Activated naive CD8-positive, alpha-beta T cell treated with anti-CD3 and anti-CD28 coated beads, Interleukin-2, amount 50 U/mL, for 24 hours (primary cell): Measurements from ENCODE around the gene ARID3B.
A peak's percentile ranks its signal among the peaks of the same experiment; 100 is the strongest.
"Not testable (repeated sequence)": the region's sequence is repeated elsewhere in the genome, so short reads cannot be mapped to it uniquely, and the experiment has no call there.

ENCODE experiments used
- ATAC-seq: fragments of 150-1000 bp; cut with Tn5 transposase; one replicate; pipeline ENCODE4 v1.10.0; 2021
- DNase-seq: peaks from one replicate; pipeline ENCODE4 v3.0.0; 2021
- H3K27ac Mint-ChIP-seq: one replicate; pipeline ENCODE4 v1.8.0; 2021; ENCODE audit warnings: mild to moderate bottlenecking, mixed read lengths
- H3K27me3 Mint-ChIP-seq: one replicate; pipeline ENCODE4 v1.8.0; 2021; ENCODE audit warnings: mixed read lengths
- H3K36me3 Mint-ChIP-seq: one replicate; pipeline ENCODE4 v1.8.0; 2021; ENCODE audit warnings: low read depth, mixed read lengths
- H3K4me1 Mint-ChIP-seq: one replicate; pipeline ENCODE4 v1.8.0; 2021; ENCODE audit warnings: mixed read lengths
- H3K4me3 Mint-ChIP-seq: one replicate; pipeline ENCODE4 v1.8.0; 2021; ENCODE audit warnings: mild to moderate bottlenecking, moderate library complexity, mixed read lengths
- H3K9me3 Mint-ChIP-seq: one replicate; pipeline ENCODE4 v1.8.0; 2021; ENCODE audit warnings: mixed read lengths

Gene ARID3B

GRCh38 chr15:74597146-74597705, 56.2 kb downstream of the ARID3B start:
- Mint-ChIP-seq H3K36me3 (peaks cover 14% of the 10 kb centered on the region), H3K4me1 (peaks cover 22% of the 10 kb centered on the region)
- not testable (repeated sequence) for H3K27ac Mint-ChIP-seq, H3K27me3 Mint-ChIP-seq, H3K4me3 Mint-ChIP-seq, DNase-seq, ATAC-seq, H3K9me3 Mint-ChIP-seq

DNA sequence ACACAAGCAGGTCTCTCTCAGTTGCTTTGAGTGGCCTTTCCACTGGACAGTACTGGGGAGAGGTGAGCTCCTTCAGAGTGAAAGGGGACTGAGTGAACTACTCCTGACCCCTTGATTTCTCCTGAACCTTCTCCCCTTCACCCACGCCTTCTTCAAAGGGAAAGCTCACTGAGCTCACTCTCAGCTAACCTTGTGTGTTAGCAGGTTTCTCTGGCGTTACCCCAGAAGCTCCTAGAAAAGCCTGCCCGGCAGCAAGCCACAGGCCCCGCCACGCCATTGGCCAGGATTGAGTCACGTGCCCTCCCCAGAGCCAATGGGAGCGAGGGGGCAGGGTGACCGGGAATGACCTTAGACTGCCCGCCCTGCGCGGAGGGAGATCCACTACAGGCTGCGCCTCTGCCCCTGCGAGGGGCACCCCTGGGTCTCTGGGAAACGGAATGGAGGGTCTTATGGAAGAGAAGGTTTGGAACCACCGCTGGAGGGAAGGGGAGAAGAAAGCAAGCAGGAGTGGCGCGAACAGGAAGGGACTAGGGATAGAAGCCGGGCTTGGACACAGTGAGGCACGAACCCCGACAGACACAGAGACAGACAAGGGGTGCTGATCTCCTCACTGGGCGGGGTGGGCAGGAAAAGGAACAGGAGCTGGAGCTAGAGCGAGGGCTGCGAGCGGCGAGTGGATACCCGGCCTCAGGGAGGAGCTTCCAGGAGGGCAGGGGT, 57.3 kb downstream of the ARID3B start:
- Mint-ChIP-seq H3K27me3 (no peaks in the 10 kb centered on the region), H3K4me1 (peaks cover 22% of the 10 kb centered on the region), H3K27ac (peak overlapping the region; percentile 97), H3K4me3 (peak overlapping the region; percentile 97), H3K36me3 (peaks cover 13% of the 10 kb centered on the region), H3K9me3 (no peaks in the 10 kb centered on the region)
- ATAC-seq (peak; percentile 96), DNase-seq (peak; percentile 91)

GRCh38 chr15:74599156-74599555, 58.1 kb downstream of the ARID3B start:
- H3K4me1 Mint-ChIP-seq = peaks cover 22% of the 10 kb centered on the region

GRCh38 chr15:74603026-74603788, 62.2 kb downstream of the ARID3B start:
- peaks cover 15% of the 10 kb centered on the region for H3K4me1 Mint-ChIP-seq
- no peak overlapping the region for H3K4me3 Mint-ChIP-seq
- H3K9me3 Mint-ChIP-seq = no peaks in the 10 kb centered on the region
- no peaks in the 10 kb centered on the region for H3K27me3 Mint-ChIP-seq
- ATAC-seq (peak; percentile 7), DNase-seq (no peak)
- peaks cover 5% of the 10 kb centered on the region for H3K36me3 Mint-ChIP-seq
- H3K27ac Mint-ChIP-seq = no peak overlapping the region

More at GRCh38 chr15:74599156-74599555, 58.1 kb downstream of the ARID3B start:
- H3K36me3 Mint-ChIP-seq = peaks cover 13% of the 10 kb centered on the region
- peak overlapping the region; percentile 97 for H3K27ac Mint-ChIP-seq
- DNase-seq = no peak
- peak overlapping the region; percentile 97 for H3K4me3 Mint-ChIP-seq
- H3K9me3 Mint-ChIP-seq = no peaks in the 10 kb centered on the region
- no peak for ATAC-seq
- H3K27me3 Mint-ChIP-seq = no peaks in the 10 kb centered on the region

DNA sequence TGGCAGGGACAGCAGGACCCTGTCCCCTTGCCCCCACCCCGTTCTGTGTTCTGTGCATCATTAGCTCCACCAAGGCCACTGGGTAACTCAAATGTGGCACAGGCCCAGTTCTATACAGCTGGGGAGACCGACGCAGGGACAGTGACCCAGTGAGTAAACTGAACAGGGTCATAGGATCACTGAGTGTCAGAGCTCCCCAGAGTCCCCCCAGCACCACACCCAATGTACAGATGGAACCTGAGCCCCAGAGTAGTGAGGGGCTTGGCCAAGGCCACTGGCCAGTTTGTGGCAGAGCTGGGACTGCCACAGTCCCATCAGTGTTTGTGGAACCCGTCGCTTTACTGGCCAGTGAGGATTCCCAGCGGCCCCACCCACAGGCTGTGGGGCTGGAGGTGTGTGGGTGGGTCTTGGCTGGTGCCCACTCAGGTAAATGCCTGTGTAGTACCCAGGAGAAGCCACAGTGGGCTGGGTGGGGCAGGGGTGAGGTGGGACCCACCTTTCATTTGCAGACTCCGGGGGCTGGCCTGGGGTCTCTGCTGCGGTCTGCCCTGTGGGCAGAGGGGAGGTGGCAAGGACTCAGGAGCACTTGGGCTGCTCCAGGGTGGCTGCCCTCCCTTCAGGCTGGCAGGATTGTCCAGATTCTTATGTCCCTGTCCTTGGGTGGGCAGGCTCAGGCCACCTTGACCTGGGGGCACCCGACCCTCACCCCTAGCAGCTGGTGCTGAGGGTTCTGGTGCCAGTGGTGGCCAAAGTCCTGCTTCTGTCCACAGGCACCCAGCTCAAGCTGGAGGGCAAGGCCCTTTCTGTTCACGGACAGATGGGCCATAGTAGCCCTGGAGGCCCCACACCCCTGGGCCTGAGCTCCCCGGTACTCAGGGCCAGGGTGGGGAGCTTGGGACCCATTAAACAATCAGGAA, 63.0 kb downstream of the ARID3B start:
- Mint-ChIP-seq H3K36me3 (no peaks in the 10 kb centered on the region), H3K27ac (no peak overlapping the region)
- no peak for DNase-seq

DNA sequence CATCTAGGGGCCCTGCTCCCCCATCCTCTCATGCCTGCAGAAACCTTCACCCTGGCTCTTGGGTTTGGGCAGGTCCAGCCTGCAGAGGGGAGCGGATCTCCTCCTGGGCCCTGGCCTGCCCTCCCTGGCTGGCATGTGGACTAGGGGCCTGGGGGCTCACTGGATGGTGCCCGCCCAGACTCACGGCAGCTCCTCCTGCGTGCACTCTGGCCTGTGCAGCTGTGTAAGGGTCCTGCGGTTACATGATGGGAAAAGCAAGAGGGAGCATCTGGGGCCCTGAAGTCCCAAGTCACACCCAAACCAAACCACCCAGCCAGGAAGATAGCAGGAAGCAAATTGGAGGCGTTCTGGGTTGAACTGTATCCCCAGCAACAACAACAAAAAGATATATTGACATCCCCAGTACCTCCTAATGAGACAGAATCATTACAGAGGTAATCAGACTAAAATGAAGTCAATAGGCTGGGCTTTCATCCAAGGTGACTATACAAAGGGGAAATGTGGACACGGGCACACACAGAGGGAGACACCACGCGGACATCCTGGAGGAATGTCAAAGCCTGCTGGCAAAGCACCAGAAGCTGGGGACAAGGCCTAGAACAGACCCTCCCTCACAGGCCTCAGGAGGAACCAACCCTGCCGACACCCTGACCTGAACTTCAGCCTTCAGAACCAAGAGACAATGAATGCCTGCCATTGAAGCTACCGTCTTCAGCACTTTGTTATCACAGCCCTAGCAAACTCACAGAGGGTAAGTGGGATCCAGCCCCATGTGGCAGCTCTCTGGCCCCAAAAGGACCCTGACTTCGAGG, 64.2 kb downstream of the ARID3B start:
- no peaks in the 10 kb centered on the region for H3K9me3 Mint-ChIP-seq
- DNase-seq (no peak), ATAC-seq (no peak)
- H3K27ac Mint-ChIP-seq = no peak overlapping the region
- no peaks in the 10 kb centered on the region for H3K27me3 Mint-ChIP-seq
- H3K4me1 Mint-ChIP-seq = no peaks in the 10 kb centered on the region
- H3K36me3 Mint-ChIP-seq = no peaks in the 10 kb centered on the region
- no peak overlapping the region for H3K4me3 Mint-ChIP-seq

More for the DNA sequence above, 63.0 kb downstream of the ARID3B start:
- Mint-ChIP-seq H3K4me1 (peaks cover 6% of the 10 kb centered on the region), H3K9me3 (no peaks in the 10 kb centered on the region), H3K27me3 (no peaks in the 10 kb centered on the region), H3K4me3 (no peak overlapping the region)
- peak; percentile 1 for ATAC-seq

DNA sequence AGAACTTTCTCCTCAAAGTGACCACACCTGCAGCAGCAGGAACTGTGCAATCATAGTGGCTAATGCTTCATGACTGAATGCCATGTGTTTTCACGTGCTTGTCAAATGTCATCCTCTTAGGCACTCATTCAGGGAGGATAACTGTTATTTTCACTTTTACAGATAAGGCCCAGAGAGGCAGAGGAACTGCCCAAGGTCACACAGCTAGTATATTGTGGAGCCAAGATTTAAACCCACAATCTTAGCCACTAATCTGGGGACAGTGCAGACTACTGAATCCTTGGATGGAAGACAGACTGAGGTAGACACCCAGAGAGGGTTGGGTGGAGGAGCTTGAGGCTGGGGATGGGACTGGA, 64.8 kb downstream of the ARID3B start:
- ATAC-seq (no peak), DNase-seq (no peak)
- Mint-ChIP-seq H3K27ac (no peak overlapping the region), H3K36me3 (no peaks in the 10 kb centered on the region), H3K4me3 (no peak overlapping the region), H3K9me3 (no peaks in the 10 kb centered on the region), H3K27me3 (no peaks in the 10 kb centered on the region), H3K4me1 (no peaks in the 10 kb centered on the region)

GRCh38 chr15:74608786-74609185, 67.8 kb downstream of the ARID3B start:
- no peak overlapping the region for H3K4me3 Mint-ChIP-seq
- H3K27me3 Mint-ChIP-seq = no peaks in the 10 kb centered on the region
- no peak for ATAC-seq
- no peak overlapping the region for H3K27ac Mint-ChIP-seq
- H3K4me1 Mint-ChIP-seq = peaks cover 11% of the 10 kb centered on the region
- H3K9me3 Mint-ChIP-seq = no peaks in the 10 kb centered on the region
- DNase-seq = no peak
- H3K36me3 Mint-ChIP-seq = no peaks in the 10 kb centered on the region

DNA sequence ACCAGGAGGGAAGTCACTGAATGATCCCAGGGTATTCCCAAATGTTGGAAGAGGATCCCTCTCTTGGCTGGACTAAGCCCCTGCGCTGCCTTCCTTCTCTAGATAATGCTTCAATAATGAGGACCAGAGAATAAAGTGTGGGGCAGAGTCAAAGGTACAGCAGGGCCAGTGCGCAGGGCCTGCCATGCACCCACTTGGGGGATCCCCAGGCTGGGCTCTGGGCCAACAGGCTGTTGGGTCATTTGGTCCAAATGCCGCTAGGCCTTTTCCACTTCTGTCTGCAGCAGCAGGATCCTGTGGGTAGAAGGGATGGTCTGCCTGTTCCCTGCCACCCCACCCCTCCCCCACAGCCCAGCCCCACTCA, 68.9 kb downstream of the ARID3B start:
- Mint-ChIP-seq H3K27ac (no peak overlapping the region), H3K27me3 (no peaks in the 10 kb centered on the region), H3K9me3 (no peaks in the 10 kb centered on the region), H3K4me1 (peaks cover 18% of the 10 kb centered on the region), H3K4me3 (no peak overlapping the region), H3K36me3 (no peaks in the 10 kb centered on the region)
- ATAC-seq = no peak
- no peak for DNase-seq

GRCh38 chr15:74610302-74610951, 69.4 kb downstream of the ARID3B start:
- no peaks in the 10 kb centered on the region for H3K36me3 Mint-ChIP-seq
- no peaks in the 10 kb centered on the region for H3K27me3 Mint-ChIP-seq
- no peak overlapping the region for H3K4me3 Mint-ChIP-seq
- no peak overlapping the region for H3K27ac Mint-ChIP-seq
- H3K9me3 Mint-ChIP-seq = no peaks in the 10 kb centered on the region
- ATAC-seq (no peak), DNase-seq (no peak)
- peaks cover 18% of the 10 kb centered on the region for H3K4me1 Mint-ChIP-seq

- ATAC-seq (no peak), DNase-seq (no peak)
- peaks cover 18% of the 10 kb centered on the region for H3K4me1 Mint-ChIP-seq
- H3K27me3 Mint-ChIP-seq = no peaks in the 10 kb centered on the region
- H3K36me3 Mint-ChIP-seq = no peaks in the 10 kb centered on the region
- no peak overlapping the region for H3K4me3 Mint-ChIP-seq
- H3K27ac Mint-ChIP-seq = no peak overlapping the region
- H3K9me3 Mint-ChIP-seq = no peaks in the 10 kb centered on the region
These were observed 70.3 kb downstream of the ARID3B start for GRCh38 chr15:74611341-74611740.

DNA sequence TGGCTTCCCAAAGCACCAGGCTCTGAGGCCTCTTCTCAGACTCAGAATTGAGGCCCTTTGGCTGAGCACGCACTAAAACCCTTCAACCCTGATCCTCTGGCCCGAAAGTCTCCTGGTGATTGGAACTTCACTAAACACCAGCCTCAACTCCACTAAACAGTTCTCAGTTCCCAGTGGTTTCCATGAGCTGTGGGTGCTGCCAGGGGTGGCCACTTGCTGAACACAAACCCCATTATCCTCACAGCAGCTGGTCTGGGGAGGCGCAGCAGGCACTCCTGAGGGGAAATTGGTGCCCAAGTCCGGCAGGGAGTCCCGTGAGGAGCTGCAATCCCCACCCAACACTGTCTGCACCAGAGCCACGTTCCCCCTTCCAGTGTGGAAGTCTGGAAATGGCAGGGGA, 70.8 kb downstream of the ARID3B start:
- no peak for ATAC-seq
- Mint-ChIP-seq H3K4me3 (no peak overlapping the region), H3K4me1 (peaks cover 22% of the 10 kb centered on the region), H3K36me3 (peaks cover under 1% of the 10 kb centered on the region), H3K27me3 (no peaks in the 10 kb centered on the region), H3K9me3 (no peaks in the 10 kb centered on the region), H3K27ac (no peak overlapping the region)
- DNase-seq = no peak

GRCh38 chr15:74612677-74613076, 71.7 kb downstream of the ARID3B start:
- ATAC-seq (no peak), DNase-seq (no peak)
- Mint-ChIP-seq H3K9me3 (no peaks in the 10 kb centered on the region), H3K4me1 (peaks cover 31% of the 10 kb centered on the region), H3K36me3 (peaks cover 9% of the 10 kb centered on the region), H3K4me3 (peak overlapping the region; percentile 92), H3K27me3 (no peaks in the 10 kb centered on the region), H3K27ac (no peak overlapping the region)
